ENCODE data around the gene GNB1. TPM values are rescaled to one million over a fixed set of nuclear protein-coding genes. Genes with fewer than 3 reads are reported as not detected.

Gene GNB1
- total and polyA plus RNA-seq, 8 donors = 49.6 to 195 (median 125) TPM

- 84 to 87% (median 85%) methylated on average over 19 to 20 of the region's 20 CpGs for WGBS, 5 donors
- peaks cover 68 to 78% (median 76%) of the 10 kb centered on the region in 4 donors for H3K36me3 ChIP-seq
- H3K27ac ChIP-seq = no peak overlapping the region
- TF ChIP-seq POLR2A (IDR thresholded peaks at IDR 0.05) (no peak), POLR2AphosphoS5 (IDR thresholded peaks at IDR 0.05) (no peak), CTCF (IDR thresholded peaks at IDR 0.05) (no peak), EP300 (IDR thresholded peaks at IDR 0.05) (no peak)
- no peaks in the 10 kb centered on the region for H3K27me3 ChIP-seq
- H3K4me1 ChIP-seq = peaks cover 17 to 33% (median 21%) of the 10 kb centered on the region in 4 donors
- H3K9me3 ChIP-seq = no peaks in the 10 kb centered on the region
- H3K4me3 ChIP-seq = no peak overlapping the region
- intact Hi-C loops (cut with DNase I; ENCODE audit: low total_unique reads) = no loop called here
- DNase-seq = no peak
These were observed 103.9 kb downstream of the GNB1 start for GRCh38 chr1:1786836-1787605.

- 90 to 93% (median 90%) methylated on average over 10 of the region's 10 CpGs for WGBS, 5 donors
- Histone ChIP-seq H3K27me3 (no peaks in the 10 kb centered on the region), H3K9me3 (no peaks in the 10 kb centered on the region), H3K4me1 (peaks cover 30 to 47% (median 34%) of the 10 kb centered on the region in 4 donors), H3K36me3 (peaks cover 58 to 64% (median 63%) of the 10 kb centered on the region in 4 donors), H3K27ac (no peak overlapping the region), H3K4me3 (no peak overlapping the region)
- DNase-seq = no peak
- intact Hi-C loops (cut with DNase I; ENCODE audit: low total_unique reads) = no loop called here
- no peak for TF ChIP-seq EP300 (IDR thresholded peaks at IDR 0.05)
- no peak for TF ChIP-seq CTCF (IDR thresholded peaks at IDR 0.05)
- TF ChIP-seq POLR2AphosphoS5 (IDR thresholded peaks at IDR 0.05) = no peak
- TF ChIP-seq POLR2A (IDR thresholded peaks at IDR 0.05) = no peak
These were observed 105.2 kb downstream of the GNB1 start for GRCh38 chr1:1785666-1786065.

GRCh38 chr1:1784933-1785332 lies 106.0 kb downstream of the GNB1 start:
- H3K9me3 ChIP-seq = no peaks in the 10 kb centered on the region
- DNase-seq = no peak
- H3K4me1 ChIP-seq = peaks cover 37 to 54% (median 42%) of the 10 kb centered on the region in 4 donors
- peaks cover 51 to 57% (median 55%) of the 10 kb centered on the region in 4 donors for H3K36me3 ChIP-seq
- intact Hi-C loops (cut with DNase I; ENCODE audit: low total_unique reads) = no loop called here
- 95 to 97% (median 96%) methylated on average over 13 of the region's 13 CpGs for WGBS, 5 donors
- H3K27ac ChIP-seq = peak overlapping the region in 2 of 5 donors; percentile 1 to 2
- no peak overlapping the region for H3K4me3 ChIP-seq
- TF ChIP-seq POLR2AphosphoS5 (IDR thresholded peaks at IDR 0.05) (no peak), CTCF (IDR thresholded peaks at IDR 0.05) (no peak), EP300 (IDR thresholded peaks at IDR 0.05) (no peak), POLR2A (IDR thresholded peaks at IDR 0.05) (no peak)
- H3K27me3 ChIP-seq = no peaks in the 10 kb centered on the region

- Histone ChIP-seq H3K9me3 (no peaks in the 10 kb centered on the region), H3K4me1 (peaks cover 53 to 60% (median 57%) of the 10 kb centered on the region in 4 donors), H3K4me3 (peak overlapping the region in 1 of 4 donors; percentile 49), H3K27ac (peak overlapping the region; percentile 91 to 97 (median 96)), H3K36me3 (peaks cover 37 to 41% (median 39%) of the 10 kb centered on the region in 4 donors), H3K27me3 (no peaks in the 10 kb centered on the region)
- intact Hi-C loops (cut with DNase I; ENCODE audit: low total_unique reads) = no loop called here
- DNase-seq = no peak
- 46 to 72% (median 58%) methylated on average over 8 of the region's 8 CpGs for WGBS, 5 donors
- TF ChIP-seq POLR2AphosphoS5 (IDR thresholded peaks at IDR 0.05) (no peak), POLR2A (IDR thresholded peaks at IDR 0.05) (no peak), CTCF (IDR thresholded peaks at IDR 0.05) (no peak), EP300 (IDR thresholded peaks at IDR 0.05) (no peak)
These were observed 107.6 kb downstream of the GNB1 start for GRCh38 chr1:1783320-1783719.
